ENCODE results near the gene DSG3. TPM values are rescaled to one million over a fixed set of nuclear protein-coding genes. Genes with fewer than 3 reads are reported as not detected.
"Not testable (repeated sequence)": the region's sequence is repeated elsewhere in the genome, so short reads cannot be mapped to it uniquely, and the experiment has no call there.

DSG3 gene
- total RNA-seq, 2 experiments from 2014 or later, result not detected

DNA sequence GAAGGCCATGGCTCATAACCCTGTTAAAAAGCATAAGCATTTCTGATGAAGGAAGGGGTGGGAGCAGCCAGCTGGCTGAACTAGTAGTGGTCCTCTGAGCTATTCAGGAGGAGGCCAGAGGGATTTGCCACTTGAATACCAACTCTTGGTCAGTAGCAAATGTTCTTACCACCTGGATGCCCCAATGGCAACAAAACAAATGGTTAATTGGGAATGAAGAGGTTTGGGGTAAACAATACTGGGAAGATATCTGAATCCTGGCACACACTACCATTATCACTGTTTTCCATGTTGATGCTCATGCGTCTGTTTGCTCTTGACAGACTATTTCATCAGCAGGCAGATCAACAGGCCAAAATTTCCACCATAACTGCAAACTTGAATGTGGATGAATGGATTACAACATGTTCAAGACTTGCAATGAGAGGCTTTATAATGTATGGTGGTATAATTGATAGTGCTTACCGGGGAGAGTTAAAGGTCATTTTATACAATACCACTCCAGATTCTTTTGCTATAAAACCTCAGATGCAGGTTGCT, 47.2 kb downstream of the DSG3 start:
- intact Hi-C loops (cut with DNase I, micrococcal nuclease); POLR2A ChIA-PET; ATAC-seq; H3K4me3 Mint-ChIP-seq; DNase-seq; CTCF ChIA-PET; H3K36me3 Mint-ChIP-seq (ENCODE audit: low read depth); H3K27ac Mint-ChIP-seq; H3K9me3 Mint-ChIP-seq (ENCODE audit: low read depth): not testable (repeated sequence)
- Mint-ChIP-seq H3K27me3 (peaks cover 21% of the 10 kb centered on the region), H3K4me1 (peaks cover 12% of the 10 kb centered on the region)

DNA sequence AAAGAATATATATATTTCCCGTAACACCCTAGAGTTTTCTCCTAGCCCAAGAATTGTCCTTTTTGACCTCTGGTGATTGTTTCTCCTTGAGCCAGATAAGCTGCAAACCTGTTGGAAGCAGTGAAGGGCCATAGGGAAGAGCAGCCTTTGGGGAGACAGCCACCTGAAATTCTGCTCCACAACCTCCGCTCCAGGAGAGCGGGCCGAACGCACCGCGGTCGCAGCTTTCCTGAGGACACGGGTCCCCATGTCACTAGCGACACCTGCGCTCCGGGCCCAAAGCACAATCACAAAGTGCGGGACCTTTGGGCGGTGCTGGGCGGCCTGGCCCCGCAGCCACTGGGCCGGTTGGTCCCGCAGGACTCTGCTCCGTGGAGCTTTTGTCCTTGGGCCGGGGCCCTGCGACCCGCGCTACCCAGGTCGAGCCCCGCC, 49.9 kb downstream of the DSG3 start:
- CTCF ChIA-PET, result no interaction called here
- Mint-ChIP-seq H3K36me3 (ENCODE audit: low read depth) (no peaks in the 10 kb centered on the region), H3K4me3 (no peak overlapping the region), H3K4me1 (peaks cover 5% of the 10 kb centered on the region), H3K9me3 (ENCODE audit: low read depth) (no peaks in the 10 kb centered on the region), H3K27ac (no peak overlapping the region), H3K27me3 (peaks cover 29% of the 10 kb centered on the region)
- no peak for DNase-seq
- POLR2A ChIA-PET, result no interaction called here
- intact Hi-C loops (cut with DNase I, micrococcal nuclease), result no loop called here
- ATAC-seq, result no peak

DNA sequence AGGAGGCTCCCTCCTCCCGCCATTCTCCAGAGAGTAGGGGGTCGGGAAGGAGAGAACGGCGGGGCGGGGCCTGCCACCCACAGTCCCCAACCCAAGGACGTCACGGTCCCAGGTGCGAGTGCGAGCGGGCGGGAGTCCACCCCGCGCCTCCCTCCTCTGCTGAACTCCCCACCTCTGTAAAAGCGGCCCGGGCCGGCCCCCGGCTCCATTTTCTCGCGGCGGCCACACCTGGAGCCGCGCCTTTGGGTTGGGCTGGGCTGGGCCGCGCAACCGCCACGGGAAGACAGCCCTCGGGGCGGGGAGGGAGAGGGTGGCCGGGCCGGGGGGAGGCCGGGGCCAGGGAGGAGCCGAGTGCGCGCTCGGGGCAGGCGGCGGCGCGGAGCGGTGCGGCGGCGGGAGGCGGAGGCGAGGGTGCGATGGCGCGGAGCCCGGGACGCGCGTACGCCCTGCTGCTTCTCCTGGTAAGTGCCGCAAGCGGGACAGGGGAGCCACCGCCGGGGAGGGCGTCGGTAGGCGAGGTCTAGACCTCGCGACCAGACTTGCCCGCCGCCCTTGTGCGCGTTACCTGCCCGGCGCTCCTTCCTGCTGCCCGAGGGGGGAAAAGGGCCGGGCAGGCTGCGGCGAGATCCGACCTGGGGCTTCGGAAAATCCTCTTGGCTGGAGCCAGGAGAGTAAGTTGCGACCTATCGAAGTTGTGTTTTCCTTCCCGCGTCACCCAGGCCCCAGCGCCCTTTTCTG, 50.5 kb downstream of the DSG3 start, which contains the start of gene DSG2:
Gene DSG2 (plus strand): TSS at position 342 of the 738 bp plus-strand sequence. CDS start 75 bp downstream, at position 417.
- Mint-ChIP-seq H3K4me3 (peak within 1 kb of the TSS; percentile 73), H3K27ac (peak within 1 kb of the TSS; percentile 76)

DNA sequence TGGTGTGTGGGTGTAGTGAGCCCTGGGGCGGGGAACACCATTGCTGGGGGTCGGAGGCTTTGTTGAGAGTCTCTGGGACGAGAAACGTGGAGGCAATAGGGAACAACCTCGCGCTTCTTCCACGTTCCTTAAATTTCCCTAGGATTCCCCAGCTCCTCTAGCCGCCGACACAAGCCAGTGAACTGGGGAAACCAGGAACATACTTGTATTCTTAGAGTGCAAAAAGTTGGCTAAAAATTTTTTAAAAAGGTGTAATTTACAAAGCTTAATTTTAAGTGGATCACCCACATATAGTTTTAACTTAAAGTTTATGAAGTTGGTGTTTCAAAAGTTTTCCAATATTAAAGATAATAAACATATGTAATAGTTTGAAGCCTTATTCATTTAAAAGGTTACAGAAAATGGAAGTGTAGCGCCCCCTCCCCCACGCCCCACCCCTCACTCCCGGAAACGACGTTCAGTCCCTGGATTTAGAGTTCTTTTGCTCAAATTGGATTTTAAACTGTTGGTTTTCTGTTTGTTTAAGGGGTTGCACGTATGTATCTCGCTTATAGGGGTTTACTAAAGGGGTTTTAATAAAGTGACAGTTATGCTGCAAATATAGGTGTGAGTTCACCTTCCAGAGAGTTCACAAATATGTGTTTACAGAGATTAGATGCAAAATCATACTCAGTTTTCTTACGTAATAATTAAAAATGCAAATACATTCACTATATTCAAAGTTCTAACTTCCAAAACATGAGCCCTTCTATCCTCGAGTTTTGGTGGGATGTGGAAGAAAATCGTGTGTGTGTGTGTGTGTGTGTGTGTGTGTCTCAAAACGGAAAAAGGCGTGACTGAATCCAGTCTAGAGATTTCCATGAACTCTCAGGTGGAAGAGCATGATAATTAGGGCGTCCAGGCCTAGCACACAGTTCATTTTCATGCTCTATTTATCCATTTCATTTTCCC, 51.3 kb downstream of the DSG3 start:
- intact Hi-C loops (cut with DNase I, micrococcal nuclease), result loop anchor here in 1 of 2 experiments (2.0 kb wide), 1 partner anchor 186 kb away; the partner anchor contains the start of gene B4GALT6
- no peaks in the 10 kb centered on the region for H3K9me3 Mint-ChIP-seq (ENCODE audit: low read depth)

More for the DNA sequence above, 50.5 kb downstream of the DSG3 start, which contains the start of gene DSG2:
- Mint-ChIP-seq H3K9me3 (ENCODE audit: low read depth) (no peaks in the 10 kb centered on the region), H3K27me3 (peaks cover 29% of the 10 kb centered on the region), H3K36me3 (ENCODE audit: low read depth) (no peaks in the 10 kb centered on the region), H3K4me1 (peaks cover 5% of the 10 kb centered on the region)
- ChIA-PET POLR2A (no interaction called here), CTCF (no interaction called here)
- peak; percentile 61 for DNase-seq
- peak; percentile 81 for ATAC-seq
- intact Hi-C loops (cut with DNase I, micrococcal nuclease), result loop anchor here in 1 of 2 experiments (2.0 kb wide), 1 partner anchor 187 kb away; the partner anchor contains the start of gene B4GALT6

DNA sequence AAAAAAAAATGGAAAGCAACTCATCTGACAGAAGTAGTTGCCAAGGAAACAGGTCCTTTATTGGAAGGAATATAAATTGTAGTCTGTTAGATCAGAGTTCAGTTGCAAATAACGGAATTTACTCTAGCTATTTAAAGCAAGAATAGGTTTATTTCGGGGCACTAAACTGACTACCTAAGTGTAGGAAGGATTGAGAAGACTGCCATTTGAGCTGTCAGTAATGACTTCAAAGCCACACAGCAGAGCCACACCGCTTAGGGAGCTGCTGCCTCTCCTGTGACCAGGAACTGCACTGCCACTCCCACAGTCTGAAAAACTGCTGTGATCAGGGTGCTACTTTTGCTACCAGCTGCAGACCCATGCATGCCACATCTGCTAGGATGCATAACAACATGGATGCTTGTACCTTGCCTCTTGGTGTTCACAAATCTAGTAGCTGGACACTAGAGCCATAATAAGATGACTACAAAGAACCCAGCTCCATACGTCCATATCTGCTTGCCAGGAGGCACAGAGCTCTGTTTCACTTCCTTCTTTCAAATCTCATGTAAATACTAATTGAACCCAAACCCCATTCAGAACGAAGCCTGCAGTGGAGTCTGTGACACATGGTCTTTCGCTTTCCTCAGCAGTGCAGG, 52.6 kb downstream of the DSG3 start:
- peaks cover 28% of the 10 kb centered on the region for H3K27me3 Mint-ChIP-seq
- no peaks in the 10 kb centered on the region for H3K36me3 Mint-ChIP-seq (ENCODE audit: low read depth)
- ATAC-seq (no peak), DNase-seq (no peak)
- intact Hi-C loops (cut with DNase I, micrococcal nuclease), result no loop called here
- H3K27ac Mint-ChIP-seq, result no peak overlapping the region
- no peaks in the 10 kb centered on the region for H3K9me3 Mint-ChIP-seq (ENCODE audit: low read depth)
- peaks cover 5% of the 10 kb centered on the region for H3K4me1 Mint-ChIP-seq
- ChIA-PET CTCF (no interaction called here), POLR2A (no interaction called here)
- no peak overlapping the region for H3K4me3 Mint-ChIP-seq

More for the DNA sequence above, 51.3 kb downstream of the DSG3 start:
- DNase-seq (no peak), ATAC-seq (no peak)
- ChIA-PET POLR2A (no interaction called here), CTCF (no interaction called here)
- Mint-ChIP-seq H3K27me3 (peaks cover 29% of the 10 kb centered on the region), H3K36me3 (ENCODE audit: low read depth) (no peaks in the 10 kb centered on the region), H3K27ac (peak overlapping the region; percentile 76), H3K4me1 (peaks cover 5% of the 10 kb centered on the region), H3K4me3 (peak overlapping the region; percentile 73)

DNA sequence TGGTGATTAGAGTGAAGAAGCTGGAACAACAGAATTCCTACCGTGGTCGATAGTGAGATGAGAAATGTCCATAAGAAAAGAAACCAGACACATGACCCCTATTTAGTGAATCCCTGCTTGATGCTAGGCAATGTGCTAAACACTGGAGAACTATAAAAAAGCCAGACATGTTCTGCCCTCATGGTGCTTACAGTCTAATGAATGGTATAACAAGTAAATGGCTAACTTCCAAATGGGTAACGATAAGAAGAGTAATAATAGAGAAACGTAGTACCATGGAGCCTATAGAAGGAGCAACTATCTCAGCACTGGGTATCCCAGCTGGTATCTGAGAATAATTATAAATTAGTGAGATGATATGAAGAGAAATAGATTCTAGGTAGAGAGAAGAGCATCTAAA, 55.5 kb downstream of the DSG3 start:
- Mint-ChIP-seq H3K36me3 (ENCODE audit: low read depth) (no peaks in the 10 kb centered on the region), H3K4me1 (peaks cover 5% of the 10 kb centered on the region), H3K27me3 (peaks cover 17% of the 10 kb centered on the region), H3K4me3 (no peak overlapping the region), H3K9me3 (ENCODE audit: low read depth) (no peaks in the 10 kb centered on the region), H3K27ac (no peak overlapping the region)
- no peak for ATAC-seq
- CTCF ChIA-PET, result no interaction called here
- no peak for DNase-seq
- intact Hi-C loops (cut with DNase I, micrococcal nuclease), result no loop called here
- POLR2A ChIA-PET, result no interaction called here

DNA sequence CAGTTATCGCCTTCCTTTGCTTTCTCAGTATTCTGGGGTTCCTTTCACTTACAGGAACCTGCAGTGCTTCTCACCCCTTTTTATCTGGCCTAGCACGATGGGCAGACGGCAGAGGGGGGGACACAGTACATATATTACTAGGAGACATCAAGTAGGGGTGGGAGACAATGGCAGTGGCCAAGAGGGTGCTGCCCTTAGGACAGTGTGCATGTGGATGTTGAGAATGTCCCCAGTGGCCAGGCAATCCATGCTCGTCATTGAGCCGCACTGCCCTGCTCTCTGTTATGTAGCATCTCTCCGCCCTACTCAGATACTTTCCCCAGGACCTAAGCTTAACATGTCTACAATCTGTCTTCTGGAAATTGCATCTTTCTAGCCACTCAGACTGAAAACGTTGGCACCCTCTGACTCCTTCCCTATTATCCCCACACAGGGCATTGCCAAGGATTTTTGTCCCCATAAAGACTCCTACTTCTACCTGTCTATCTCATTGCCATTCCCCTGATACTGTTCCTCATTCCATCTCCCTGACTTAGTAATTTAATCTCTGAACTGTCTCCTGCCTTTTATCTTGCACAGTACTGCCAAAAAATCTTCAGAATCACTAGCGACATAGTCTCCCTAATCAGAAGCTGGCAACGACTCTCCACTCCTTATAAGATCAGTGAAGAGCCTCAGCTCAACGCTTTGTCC, 57.1 kb downstream of the DSG3 start:
- DNase-seq, result no peak
- Mint-ChIP-seq H3K36me3 (ENCODE audit: low read depth) (no peaks in the 10 kb centered on the region), H3K27me3 (peaks cover 11% of the 10 kb centered on the region), H3K4me1 (no peaks in the 10 kb centered on the region), H3K9me3 (ENCODE audit: low read depth) (no peaks in the 10 kb centered on the region), H3K4me3 (no peak overlapping the region), H3K27ac (no peak overlapping the region)
- CTCF ChIA-PET, result no interaction called here
- POLR2A ChIA-PET, result no interaction called here
- no peak for ATAC-seq
- intact Hi-C loops (cut with DNase I, micrococcal nuclease), result no loop called here

DNA sequence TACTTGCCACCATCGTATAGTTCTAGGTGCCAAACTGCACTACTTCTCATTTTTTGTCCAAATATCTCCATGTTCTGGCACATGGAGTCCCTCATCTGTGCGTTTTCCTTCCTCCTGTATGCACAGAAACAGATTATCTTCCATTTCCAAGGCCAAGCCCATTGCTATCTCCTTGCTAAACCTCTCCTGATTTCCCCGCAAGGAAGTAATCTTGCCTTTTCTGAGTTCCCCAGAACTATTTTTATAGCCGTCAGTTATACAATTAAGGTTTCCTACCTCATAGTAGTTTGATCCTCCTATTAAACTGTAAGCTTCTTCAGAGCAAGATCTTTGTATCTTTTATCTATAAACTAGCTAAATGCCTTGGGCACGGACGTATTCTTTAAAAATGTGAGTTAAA, 57.6 kb downstream of the DSG3 start:
- H3K36me3 Mint-ChIP-seq (ENCODE audit: low read depth), result no peaks in the 10 kb centered on the region
- POLR2A ChIA-PET, result no interaction called here

DNA sequence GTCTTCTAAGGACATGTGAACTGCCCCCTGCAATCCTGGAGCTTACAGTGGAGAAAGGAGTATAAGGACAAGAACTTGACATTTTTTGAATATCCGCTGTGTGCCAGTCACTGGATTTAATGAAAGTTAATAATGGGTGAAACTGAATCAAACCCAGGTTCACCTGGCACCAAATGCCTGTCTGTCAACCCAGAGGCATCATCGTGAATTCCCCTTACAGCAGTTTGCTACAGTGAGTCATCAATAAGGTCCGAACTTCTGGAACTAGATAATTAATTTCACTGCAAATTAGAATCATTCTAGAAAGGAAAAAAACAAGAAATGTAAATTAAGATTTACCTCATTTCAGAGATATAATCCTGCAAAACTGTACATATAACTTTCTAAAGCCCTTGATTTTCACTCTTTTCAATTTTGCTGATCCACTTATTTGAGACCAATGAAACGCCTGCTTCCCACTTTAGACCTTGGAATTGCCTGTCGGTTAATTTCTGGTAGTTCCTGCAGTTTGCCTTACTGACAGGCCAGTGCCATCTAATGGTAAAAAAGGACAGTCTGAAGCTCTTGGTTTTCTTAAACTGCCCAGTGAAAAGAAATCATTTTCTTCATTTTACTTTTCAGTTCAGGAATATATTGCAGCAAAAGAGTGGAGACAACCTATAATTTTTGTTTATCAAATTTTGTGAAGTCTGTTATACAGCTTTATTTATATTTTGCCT, 58.6 kb downstream of the DSG3 start:
- H3K27me3 Mint-ChIP-seq, result peaks cover 6% of the 10 kb centered on the region
- no peaks in the 10 kb centered on the region for H3K36me3 Mint-ChIP-seq (ENCODE audit: low read depth)
- no peak for DNase-seq
- H3K9me3 Mint-ChIP-seq (ENCODE audit: low read depth), result no peaks in the 10 kb centered on the region
- no peak overlapping the region for H3K4me3 Mint-ChIP-seq
- CTCF ChIA-PET, result no interaction called here
- POLR2A ChIA-PET, result no interaction called here
- no peaks in the 10 kb centered on the region for H3K4me1 Mint-ChIP-seq
- ATAC-seq, result no peak
- no peak overlapping the region for H3K27ac Mint-ChIP-seq
- intact Hi-C loops (cut with DNase I, micrococcal nuclease), result no loop called here

More for the DNA sequence above, 57.6 kb downstream of the DSG3 start:
- no peaks in the 10 kb centered on the region for H3K9me3 Mint-ChIP-seq (ENCODE audit: low read depth)
- ATAC-seq, result no peak
- peaks cover 9% of the 10 kb centered on the region for H3K27me3 Mint-ChIP-seq
- H3K4me3 Mint-ChIP-seq, result no peak overlapping the region
- CTCF ChIA-PET, result no interaction called here
- DNase-seq, result no peak
- no peak overlapping the region for H3K27ac Mint-ChIP-seq
- no peaks in the 10 kb centered on the region for H3K4me1 Mint-ChIP-seq
- intact Hi-C loops (cut with DNase I, micrococcal nuclease), result no loop called here

DNA sequence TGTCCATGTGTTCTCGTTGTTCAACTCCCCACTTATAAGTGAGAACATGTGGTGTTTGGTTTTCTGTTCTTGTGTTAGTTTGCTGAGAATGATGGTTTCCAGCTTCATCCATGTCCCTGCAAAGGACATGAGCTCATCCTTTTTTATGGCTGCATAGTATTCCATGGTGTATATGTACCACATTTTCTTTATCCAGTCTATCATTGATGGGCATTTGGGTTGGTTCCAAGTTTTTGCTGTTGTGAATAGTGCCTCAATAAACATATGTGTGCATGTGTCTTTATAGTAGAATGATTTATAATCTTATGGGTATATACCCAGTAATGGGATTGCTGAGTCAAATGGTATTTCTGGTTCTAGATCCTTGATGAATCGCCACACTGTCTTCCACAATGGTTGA, 59.6 kb downstream of the DSG3 start:
- CTCF ChIA-PET; intact Hi-C loops (cut with DNase I, micrococcal nuclease); H3K36me3 Mint-ChIP-seq (ENCODE audit: low read depth); ATAC-seq; H3K27ac Mint-ChIP-seq; DNase-seq; H3K9me3 Mint-ChIP-seq (ENCODE audit: low read depth); POLR2A ChIA-PET; H3K27me3 Mint-ChIP-seq; H3K4me1 Mint-ChIP-seq; H3K4me3 Mint-ChIP-seq: not testable (repeated sequence)
